ENCODE data around the gene CKAP2L.

DNA sequence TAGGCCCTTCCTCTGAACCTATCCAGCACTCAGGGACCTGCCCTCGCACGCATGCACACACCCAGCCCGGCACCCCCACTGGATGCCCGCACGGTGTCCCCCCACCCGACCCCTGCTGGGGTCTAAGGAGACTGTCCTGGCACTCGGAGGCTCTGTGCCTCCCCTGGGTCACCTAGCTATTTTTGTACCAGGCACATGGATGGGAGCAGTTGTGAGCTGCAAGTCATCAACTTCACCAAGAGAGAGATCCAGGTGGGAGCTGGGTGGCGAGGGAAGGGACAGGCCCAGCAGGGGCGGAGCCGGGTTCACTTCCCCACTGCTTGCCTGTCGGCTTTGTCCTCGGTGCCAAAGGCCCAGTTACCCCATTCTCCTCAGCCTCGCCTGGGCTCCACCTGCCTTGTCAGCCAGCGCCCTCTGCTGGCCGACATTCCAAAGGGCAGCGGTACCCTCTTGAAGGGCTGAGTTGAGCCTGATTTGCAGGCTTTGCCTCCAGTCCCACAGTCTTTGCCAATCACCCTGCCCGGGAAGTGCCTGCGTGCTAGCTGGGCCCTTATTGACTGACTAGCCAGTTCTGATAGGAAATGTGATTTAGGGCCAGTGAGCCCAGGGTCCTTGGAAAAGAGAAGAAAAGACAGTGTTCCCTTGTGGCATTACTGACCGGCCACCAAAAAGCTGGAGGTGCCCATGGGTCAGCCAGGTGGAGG is 37.8 kb downstream of the CKAP2L start:
- TF ChIP-seq HDGF (IDR thresholded peaks at IDR 0.05; ENCODE audit: borderline replicate concordance): 0 out of 2 replicates have a peak, but pooled peaks have one; percentile 48
- no peak for TF ChIP-seq FOXM1 (IDR thresholded peaks at IDR 0.05; ENCODE audit: borderline replicate concordance)
- no peak for TF ChIP-seq SP1 (IDR thresholded peaks at IDR 0.05)
- TF ChIP-seq ZNF384 (IDR thresholded peaks at IDR 0.05): no peak
- TF ChIP-seq, protein P1, sequence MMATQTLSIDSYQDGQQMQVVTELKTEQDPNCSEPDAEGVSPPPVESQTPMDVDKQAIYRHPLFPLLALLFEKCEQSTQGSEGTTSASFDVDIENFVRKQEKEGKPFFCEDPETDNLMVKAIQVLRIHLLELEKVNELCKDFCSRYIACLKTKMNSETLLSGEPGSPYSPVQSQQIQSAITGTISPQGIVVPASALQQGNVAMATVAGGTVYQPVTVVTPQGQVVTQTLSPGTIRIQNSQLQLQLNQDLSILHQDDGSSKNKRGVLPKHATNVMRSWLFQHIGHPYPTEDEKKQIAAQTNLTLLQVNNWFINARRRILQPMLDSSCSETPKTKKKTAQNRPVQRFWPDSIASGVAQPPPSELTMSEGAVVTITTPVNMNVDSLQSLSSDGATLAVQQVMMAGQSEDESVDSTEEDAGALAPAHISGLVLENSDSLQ (IDR thresholded peaks at IDR 0.05): no peak
